SK-N-SH treated with all-trans-retinoic acid at 6 μM for 48 hours (cell line): ENCODE results near the gene HINT2.

Experiments used
- ATAC-seq: fragments of 200-7000 bp; cut with Tn5 transposase; 3 replicates; pipeline ENCODE4 v1.9.1; 2020; ENCODE audit warnings: mild to moderate bottlenecking, moderate library complexity
- ARNTL ChIP-seq: fragments of 450-650 bp; formaldehyde crosslinking; IDR thresholded peaks from 2 replicates; pipeline ENCODE4 v1.5.0; 2020; ENCODE audit warnings: low read depth, mild to moderate bottlenecking, moderate library complexity, borderline replicate concordance
- BACH2 ChIP-seq: fragments of 250-450 bp; sonication (Bioruptor Pico); IDR thresholded peaks from 2 replicates; pipeline ENCODE4 v1.9.0; 2021; ENCODE audit warnings: mild to moderate bottlenecking, borderline replicate concordance
- CREB5 ChIP-seq: fragments of 250-450 bp; sonication (Bioruptor Pico); IDR thresholded peaks from 2 replicates; pipeline ENCODE4 v1.5.1; 2020; ENCODE audit warnings: low read depth, mild to moderate bottlenecking, moderate library complexity
- CSDC2 ChIP-seq: fragments of 250-450 bp; sonication (Bioruptor Pico); IDR thresholded peaks from 2 replicates; pipeline ENCODE4 v1.5.0; 2020; ENCODE audit warnings: mild to moderate bottlenecking, moderate library complexity
- ESRRG ChIP-seq: fragments of 250-450 bp; sonication (Bioruptor Pico); IDR thresholded peaks from 2 replicates; pipeline ENCODE4 v1.6.1; 2021; ENCODE audit warnings: mild to moderate bottlenecking
- ISL1 ChIP-seq: fragments of 250-450 bp; sonication (Bioruptor Pico); IDR thresholded peaks from 2 replicates; pipeline ENCODE4 v2.1.2; 2022; ENCODE audit warnings: mild to moderate bottlenecking, moderate library complexity
- OSR1 ChIP-seq: fragments of 250-450 bp; sonication (Bioruptor Pico); IDR thresholded peaks from 2 replicates; pipeline ENCODE4 v1.8.0; 2022; ENCODE audit warnings: moderate library complexity, mild to moderate bottlenecking, inconsistent platforms
- POU6F1 ChIP-seq: fragments of 250-450 bp; sonication (Bioruptor Pico); IDR thresholded peaks from 2 replicates; pipeline ENCODE4 v1.8.0; 2021; ENCODE audit warnings: low read depth, mild to moderate bottlenecking, moderate library complexity, borderline replicate concordance
- PPARA ChIP-seq: fragments of 250-450 bp; sonication (Bioruptor Pico); IDR thresholded peaks from 2 replicates; pipeline ENCODE4 v1.5.0; 2020; ENCODE audit warnings: mild to moderate bottlenecking, borderline replicate concordance
- RARB ChIP-seq: fragments of 250-450 bp; sonication (Bioruptor Pico); IDR thresholded peaks from 2 replicates; pipeline ENCODE4 v1.8.0; 2021; ENCODE audit warnings: mild to moderate bottlenecking, moderate library complexity
- SNAI2 ChIP-seq: fragments of 250-450 bp; sonication (Bioruptor Pico); IDR thresholded peaks from 2 replicates; pipeline ENCODE4 v1.5.0; 2020; ENCODE audit warnings: mild to moderate bottlenecking, moderate library complexity
- TOX ChIP-seq: fragments of 250-450 bp; sonication (Bioruptor Pico); IDR thresholded peaks from 2 replicates; pipeline ENCODE4 v1.8.0; 2021; ENCODE audit warnings: mild to moderate bottlenecking, moderate library complexity, borderline replicate concordance
- ZFP3 ChIP-seq: fragments of 250-450 bp; sonication (Bioruptor Pico); IDR thresholded peaks from 2 replicates; pipeline ENCODE4 v1.5.0; 2020; ENCODE audit warnings: mild to moderate bottlenecking, moderate library complexity
- ZFP30 ChIP-seq: fragments of 450-650 bp; formaldehyde crosslinking; IDR thresholded peaks from 2 replicates; pipeline ENCODE4 v1.5.0; 2022; ENCODE audit warnings: mild to moderate bottlenecking, moderate library complexity
- ZNF8 ChIP-seq: fragments of 450-650 bp; formaldehyde crosslinking; IDR thresholded peaks from 2 replicates; pipeline ENCODE4 v1.5.0; 2020; ENCODE audit warnings: mild to moderate bottlenecking, moderate library complexity
- TF ChIP-seq, protein P1 (sequence below): fragments of 250-450 bp; sonication (Bioruptor Pico); IDR thresholded peaks from 2 replicates; pipeline ENCODE4 v1.5.1; 2021; ENCODE audit warnings: mild to moderate bottlenecking, moderate library complexity
- TF ChIP-seq, protein P2 (sequence below): fragments of 250-450 bp; sonication (Bioruptor Pico); IDR thresholded peaks from 2 replicates; pipeline ENCODE4 v1.8.0; 2020; ENCODE audit warnings: mild to moderate bottlenecking, moderate library complexity, borderline replicate concordance
- TF ChIP-seq, protein P3 (sequence below): fragments of 250-450 bp; sonication (Bioruptor Pico); IDR thresholded peaks from 2 replicates; pipeline ENCODE4 v1.5.0; 2020; ENCODE audit warnings: mild to moderate bottlenecking, moderate library complexity

Gene HINT2

GRCh38 chr9:35840881-35841644 is 26.2 kb upstream of the HINT2 start:
- no peak for TF ChIP-seq RARB (CRISPR knock-in tag)
- TF ChIP-seq ZFP3, result no peak
- no peak for TF ChIP-seq OSR1
- no peak for TF ChIP-seq PPARA
- TF ChIP-seq ARNTL (CRISPR knock-in tag), result no peak
- no peak for TF ChIP-seq SNAI2 (CRISPR knock-in tag)
- TF ChIP-seq ESRRG (CRISPR knock-in tag), result no peak
- TF ChIP-seq ISL1 (CRISPR knock-in tag), result no peak
- no peak for TF ChIP-seq ZNF8 (CRISPR knock-in tag)
- no peak for TF ChIP-seq CSDC2 (CRISPR knock-in tag)
- no peak for TF ChIP-seq TOX (CRISPR knock-in tag)
- TF ChIP-seq ZFP30 (CRISPR knock-in tag), result no peak
- TF ChIP-seq, protein P1, sequence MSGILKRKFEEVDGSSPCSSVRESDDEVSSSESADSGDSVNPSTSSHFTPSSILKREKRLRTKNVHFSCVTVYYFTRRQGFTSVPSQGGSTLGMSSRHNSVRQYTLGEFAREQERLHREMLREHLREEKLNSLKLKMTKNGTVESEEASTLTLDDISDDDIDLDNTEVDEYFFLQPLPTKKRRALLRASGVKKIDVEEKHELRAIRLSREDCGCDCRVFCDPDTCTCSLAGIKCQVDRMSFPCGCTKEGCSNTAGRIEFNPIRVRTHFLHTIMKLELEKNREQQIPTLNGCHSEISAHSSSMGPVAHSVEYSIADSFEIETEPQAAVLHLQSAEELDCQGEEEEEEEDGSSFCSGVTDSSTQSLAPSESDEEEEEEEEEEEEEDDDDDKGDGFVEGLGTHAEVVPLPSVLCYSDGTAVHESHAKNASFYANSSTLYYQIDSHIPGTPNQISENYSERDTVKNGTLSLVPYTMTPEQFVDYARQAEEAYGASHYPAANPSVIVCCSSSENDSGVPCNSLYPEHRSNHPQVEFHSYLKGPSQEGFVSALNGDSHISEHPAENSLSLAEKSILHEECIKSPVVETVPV, result no peak
- TF ChIP-seq CREB5 (CRISPR knock-in tag), result no peak
- TF ChIP-seq BACH2, result no peak
- TF ChIP-seq POU6F1 (CRISPR knock-in tag), result no peak
- TF ChIP-seq, protein P2, sequence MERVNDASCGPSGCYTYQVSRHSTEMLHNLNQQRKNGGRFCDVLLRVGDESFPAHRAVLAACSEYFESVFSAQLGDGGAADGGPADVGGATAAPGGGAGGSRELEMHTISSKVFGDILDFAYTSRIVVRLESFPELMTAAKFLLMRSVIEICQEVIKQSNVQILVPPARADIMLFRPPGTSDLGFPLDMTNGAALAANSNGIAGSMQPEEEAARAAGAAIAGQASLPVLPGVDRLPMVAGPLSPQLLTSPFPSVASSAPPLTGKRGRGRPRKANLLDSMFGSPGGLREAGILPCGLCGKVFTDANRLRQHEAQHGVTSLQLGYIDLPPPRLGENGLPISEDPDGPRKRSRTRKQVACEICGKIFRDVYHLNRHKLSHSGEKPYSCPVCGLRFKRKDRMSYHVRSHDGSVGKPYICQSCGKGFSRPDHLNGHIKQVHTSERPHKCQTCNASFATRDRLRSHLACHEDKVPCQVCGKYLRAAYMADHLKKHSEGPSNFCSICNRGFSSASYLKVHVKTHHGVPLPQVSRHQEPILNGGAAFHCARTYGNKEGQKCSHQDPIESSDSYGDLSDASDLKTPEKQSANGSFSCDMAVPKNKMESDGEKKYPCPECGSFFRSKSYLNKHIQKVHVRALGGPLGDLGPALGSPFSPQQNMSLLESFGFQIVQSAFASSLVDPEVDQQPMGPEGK (CRISPR knock-in tag), result no peak
- ATAC-seq, result no peak

- TF ChIP-seq ESRRG (CRISPR knock-in tag) (no peak), OSR1 (no peak), CSDC2 (CRISPR knock-in tag) (no peak), SNAI2 (CRISPR knock-in tag) (no peak), POU6F1 (CRISPR knock-in tag) (no peak), PPARA (no peak), RARB (CRISPR knock-in tag) (no peak)
- TF ChIP-seq, protein P1, result no peak
- TF ChIP-seq, protein P3, sequence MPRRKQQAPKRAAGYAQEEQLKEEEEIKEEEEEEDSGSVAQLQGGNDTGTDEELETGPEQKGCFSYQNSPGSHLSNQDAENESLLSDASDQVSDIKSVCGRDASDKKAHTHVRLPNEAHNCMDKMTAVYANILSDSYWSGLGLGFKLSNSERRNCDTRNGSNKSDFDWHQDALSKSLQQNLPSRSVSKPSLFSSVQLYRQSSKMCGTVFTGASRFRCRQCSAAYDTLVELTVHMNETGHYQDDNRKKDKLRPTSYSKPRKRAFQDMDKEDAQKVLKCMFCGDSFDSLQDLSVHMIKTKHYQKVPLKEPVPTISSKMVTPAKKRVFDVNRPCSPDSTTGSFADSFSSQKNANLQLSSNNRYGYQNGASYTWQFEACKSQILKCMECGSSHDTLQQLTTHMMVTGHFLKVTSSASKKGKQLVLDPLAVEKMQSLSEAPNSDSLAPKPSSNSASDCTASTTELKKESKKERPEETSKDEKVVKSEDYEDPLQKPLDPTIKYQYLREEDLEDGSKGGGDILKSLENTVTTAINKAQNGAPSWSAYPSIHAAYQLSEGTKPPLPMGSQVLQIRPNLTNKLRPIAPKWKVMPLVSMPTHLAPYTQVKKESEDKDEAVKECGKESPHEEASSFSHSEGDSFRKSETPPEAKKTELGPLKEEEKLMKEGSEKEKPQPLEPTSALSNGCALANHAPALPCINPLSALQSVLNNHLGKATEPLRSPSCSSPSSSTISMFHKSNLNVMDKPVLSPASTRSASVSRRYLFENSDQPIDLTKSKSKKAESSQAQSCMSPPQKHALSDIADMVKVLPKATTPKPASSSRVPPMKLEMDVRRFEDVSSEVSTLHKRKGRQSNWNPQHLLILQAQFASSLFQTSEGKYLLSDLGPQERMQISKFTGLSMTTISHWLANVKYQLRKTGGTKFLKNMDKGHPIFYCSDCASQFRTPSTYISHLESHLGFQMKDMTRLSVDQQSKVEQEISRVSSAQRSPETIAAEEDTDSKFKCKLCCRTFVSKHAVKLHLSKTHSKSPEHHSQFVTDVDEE (CRISPR knock-in tag), result no peak
- ATAC-seq, result no peak
These were observed 25.1 kb upstream of the HINT2 start for GRCh38 chr9:35839926-35840325.
